Vagina (tissue), 2 donors: ENCODE data around the gene LDLR.

Experiments used
- POLR2A ChIP-seq, 2 donors: fragments of 450-650 bp; IDR thresholded peaks; one replicate each; pipeline ENCODE4 v1.6.1; 2017; ENCODE audit warnings: antibody characterized with exemption in 2 of 2, mild to moderate bottlenecking in 2 of 2, moderate library complexity in 2 of 2
- TF ChIP-seq, protein P1 (sequence below), 3 experiments: fragments of 450-650 bp in 2 of 3; fragments of 200-600 bp in 1 of 3; sonication (generic) in 1 of 3; IDR thresholded peaks; one replicate each; pipeline ENCODE4 v1.5.1; 2017 to 2019; ENCODE audit warnings: antibody characterized with exemption in 3 of 3, mild to moderate bottlenecking in 2 of 3, moderate library complexity in 2 of 3

DNA sequence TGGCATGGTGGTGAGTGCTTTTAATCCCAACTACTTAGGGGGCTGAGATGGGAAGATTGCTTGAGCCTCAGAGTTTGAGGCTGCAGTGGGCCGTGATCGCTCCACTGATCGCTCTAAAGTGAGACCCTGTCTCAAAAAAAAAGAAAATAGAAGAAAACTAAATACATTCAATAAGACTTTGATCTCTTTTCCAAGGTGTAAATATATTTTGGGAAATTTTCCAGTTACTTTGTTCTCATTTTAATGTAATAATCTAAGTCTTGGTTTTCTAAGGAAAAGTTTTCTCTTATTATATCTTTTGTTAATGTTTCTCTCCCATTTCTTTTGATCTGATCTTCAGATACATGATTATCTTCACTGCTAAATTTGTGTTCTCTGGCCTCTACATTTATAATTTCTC lies 9.6 kb downstream of the LDLR start:
- no peak for TF ChIP-seq POLR2A (IDR thresholded peaks at IDR 0.05)
- TF ChIP-seq, protein P1, sequence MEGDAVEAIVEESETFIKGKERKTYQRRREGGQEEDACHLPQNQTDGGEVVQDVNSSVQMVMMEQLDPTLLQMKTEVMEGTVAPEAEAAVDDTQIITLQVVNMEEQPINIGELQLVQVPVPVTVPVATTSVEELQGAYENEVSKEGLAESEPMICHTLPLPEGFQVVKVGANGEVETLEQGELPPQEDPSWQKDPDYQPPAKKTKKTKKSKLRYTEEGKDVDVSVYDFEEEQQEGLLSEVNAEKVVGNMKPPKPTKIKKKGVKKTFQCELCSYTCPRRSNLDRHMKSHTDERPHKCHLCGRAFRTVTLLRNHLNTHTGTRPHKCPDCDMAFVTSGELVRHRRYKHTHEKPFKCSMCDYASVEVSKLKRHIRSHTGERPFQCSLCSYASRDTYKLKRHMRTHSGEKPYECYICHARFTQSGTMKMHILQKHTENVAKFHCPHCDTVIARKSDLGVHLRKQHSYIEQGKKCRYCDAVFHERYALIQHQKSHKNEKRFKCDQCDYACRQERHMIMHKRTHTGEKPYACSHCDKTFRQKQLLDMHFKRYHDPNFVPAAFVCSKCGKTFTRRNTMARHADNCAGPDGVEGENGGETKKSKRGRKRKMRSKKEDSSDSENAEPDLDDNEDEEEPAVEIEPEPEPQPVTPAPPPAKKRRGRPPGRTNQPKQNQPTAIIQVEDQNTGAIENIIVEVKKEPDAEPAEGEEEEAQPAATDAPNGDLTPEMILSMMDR (IDR thresholded peaks at IDR 0.05) = no peak
